ENCODE measurements around the gene FCAMR. TPM values are rescaled to one million over a fixed set of nuclear protein-coding genes. Genes with fewer than 3 reads are reported as not detected.

The FCAMR gene
- total RNA-seq, 1 donor, result not detected

- no peak for TF ChIP-seq CTCF (IDR thresholded peaks at IDR 0.05; ENCODE audit: insufficient read depth, low read length)
- no peak overlapping the region for H3K4me3 ChIP-seq (ENCODE audit: low read depth, low read length)
- peak; percentile 7 for DNase-seq (ENCODE audit: low read depth)
Measured at GRCh38 chr1:206940588-206940936, 29.7 kb downstream of the FCAMR start.

- DNase-seq (ENCODE audit: low read depth), result no peak
- TF ChIP-seq CTCF (IDR thresholded peaks at IDR 0.05; ENCODE audit: insufficient read depth, low read length), result no peak
- H3K4me3 ChIP-seq (ENCODE audit: low read depth, low read length), result no peak overlapping the region
Measured at GRCh38 chr1:206939841-206940587, 30.2 kb downstream of the FCAMR start.

- TF ChIP-seq CTCF (IDR thresholded peaks at IDR 0.05; ENCODE audit: insufficient read depth, low read length), result no peak
- no peak for DNase-seq (ENCODE audit: low read depth)
- H3K4me3 ChIP-seq (ENCODE audit: low read depth, low read length), result no peak overlapping the region
Measured at GRCh38 chr1:206939131-206939530, 31.1 kb downstream of the FCAMR start.

GRCh38 chr1:206937425-206937824 is 32.8 kb downstream of the FCAMR start:
- DNase-seq (ENCODE audit: low read depth), result no peak
- no peak for TF ChIP-seq CTCF (IDR thresholded peaks at IDR 0.05; ENCODE audit: insufficient read depth, low read length)
- H3K4me3 ChIP-seq (ENCODE audit: low read depth, low read length), result no peak overlapping the region

- TF ChIP-seq CTCF (IDR thresholded peaks at IDR 0.05; ENCODE audit: insufficient read depth, low read length), result peak; percentile 53
- DNase-seq (ENCODE audit: low read depth), result peak; percentile 13
Measured at GRCh38 chr1:206935491-206936067, 34.7 kb downstream of the FCAMR start.

GRCh38 chr1:206933333-206933945 is 36.8 kb downstream of the FCAMR start:
- DNase-seq (ENCODE audit: low read depth), result no peak
- no peak overlapping the region for H3K4me3 ChIP-seq (ENCODE audit: low read depth, low read length)
- TF ChIP-seq CTCF (IDR thresholded peaks at IDR 0.05; ENCODE audit: insufficient read depth, low read length), result peak; percentile 46

More at GRCh38 chr1:206935491-206936067, 34.7 kb downstream of the FCAMR start:
- H3K4me3 ChIP-seq (ENCODE audit: low read depth, low read length), result no peak overlapping the region

All from fibroblast of the aortic adventitia (primary cell).